IPS DF 6.9 (cell line): Measurements from ENCODE around the gene ZCCHC17.
"Not testable (repeated sequence)": the region's sequence is repeated elsewhere in the genome, so short reads cannot be mapped to it uniquely, and the experiment has no call there.

Experiments
- DNase-seq: peaks from one replicate; pipeline ENCODE4 v3.0.0-alpha.2; 2013; ENCODE audit warnings: low read depth, low spot score
- H3K27ac ChIP-seq: one replicate; pipeline ENCODE4 v1.5.1; 2013; ENCODE audit warnings: low read length, control low read depth
- H3K27me3 ChIP-seq: 2 replicates; pipeline ENCODE4 v1.6.1; 2013; ENCODE audit warnings: mild to moderate bottlenecking, low read length; ENCODE audit not compliant: control insufficient read depth, insufficient read depth
- H3K36me3 ChIP-seq: 2 replicates; pipeline ENCODE4 v1.6.1; 2013; ENCODE audit warnings: low read length; ENCODE audit not compliant: control insufficient read depth, insufficient read depth
- H3K4me1 ChIP-seq: 2 replicates; pipeline ENCODE4 v1.6.1; 2013; ENCODE audit warnings: low read length; ENCODE audit not compliant: control insufficient read depth, insufficient read depth
- H3K4me3 ChIP-seq: 2 replicates; pipeline ENCODE4 v1.5.1; 2013; ENCODE audit warnings: mild to moderate bottlenecking, low read length
- H3K9me3 ChIP-seq: 2 replicates; pipeline ENCODE4 v1.6.1; 2013; ENCODE audit warnings: low read length, inconsistent platforms; ENCODE audit not compliant: control insufficient read depth, insufficient read depth
- WGBS: extraction: QIAGEN DNeasy Blood & Tissue Kit; methylation state at CpG from one replicate; pipeline ENCODE4 v1.1.7; 2013; ENCODE audit warnings: mixed read lengths, missing lambda C conversion rate; ENCODE audit not compliant: insufficient read length, insufficient coverage; 5-methylcytosine and 5-hydroxymethylcytosine counted together

ZCCHC17 gene

DNA sequence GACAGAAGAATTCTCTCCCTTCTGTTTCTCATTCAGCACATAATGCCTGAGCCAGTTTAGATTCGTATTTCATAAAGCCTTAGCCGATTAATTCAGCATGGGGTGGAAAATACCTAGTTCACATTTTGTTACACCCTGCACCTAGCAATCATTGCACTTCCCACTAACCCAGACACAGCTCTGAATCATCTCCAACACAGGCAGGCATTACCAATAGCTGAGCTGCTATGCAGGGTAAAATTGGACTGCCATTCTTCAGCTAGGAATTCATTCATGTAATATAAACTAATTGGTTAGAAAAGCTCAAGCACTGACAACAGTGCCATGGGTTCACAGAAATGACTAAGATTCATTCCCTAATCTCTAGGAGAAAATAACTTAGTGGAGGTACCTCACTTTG, 30.3 kb upstream of the ZCCHC17 start:
- no peak overlapping the region for H3K27ac ChIP-seq
- H3K4me3 ChIP-seq, result no peak overlapping the region
- peaks cover 6% of the 10 kb centered on the region; the same call in 1 of the 2 replicates for H3K36me3 ChIP-seq
- no peaks in the 10 kb centered on the region for H3K4me1 ChIP-seq
- H3K27me3 ChIP-seq, result no peaks in the 10 kb centered on the region
- no peak for DNase-seq
- H3K9me3 ChIP-seq, result no peaks in the 10 kb centered on the region
- no CpG with 5 or more reads among the region's 2 CpGs for WGBS

DNA sequence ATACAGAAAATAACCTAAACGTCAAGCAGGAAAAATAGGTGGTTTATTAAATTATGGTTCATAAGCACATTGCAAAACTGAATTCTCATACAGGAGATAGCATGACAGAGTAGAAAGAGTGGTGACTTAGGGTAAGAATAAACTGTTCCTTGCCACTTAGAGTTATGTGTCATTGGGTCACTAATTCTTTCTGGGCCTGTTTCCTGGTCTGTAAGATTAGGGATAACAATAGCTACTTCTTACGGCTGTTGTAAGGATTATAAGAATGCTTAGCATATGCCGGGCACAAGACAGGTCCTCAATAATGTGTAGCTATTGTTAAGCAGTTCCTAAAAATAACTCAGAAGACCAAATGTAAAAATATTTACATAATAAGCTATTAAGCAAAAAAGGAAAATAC, 24.5 kb upstream of the ZCCHC17 start:
- DNase-seq, result no peak
- Histone ChIP-seq H3K9me3 (no peaks in the 10 kb centered on the region), H3K27me3 (no peaks in the 10 kb centered on the region), H3K36me3 (peaks cover 3% of the 10 kb centered on the region; the same call in 1 of the 2 replicates), H3K27ac (no peak overlapping the region), H3K4me3 (no peak overlapping the region), H3K4me1 (no peaks in the 10 kb centered on the region)
- WGBS, result 100% methylated on average over 1 of the region's 3 CpGs

DNA sequence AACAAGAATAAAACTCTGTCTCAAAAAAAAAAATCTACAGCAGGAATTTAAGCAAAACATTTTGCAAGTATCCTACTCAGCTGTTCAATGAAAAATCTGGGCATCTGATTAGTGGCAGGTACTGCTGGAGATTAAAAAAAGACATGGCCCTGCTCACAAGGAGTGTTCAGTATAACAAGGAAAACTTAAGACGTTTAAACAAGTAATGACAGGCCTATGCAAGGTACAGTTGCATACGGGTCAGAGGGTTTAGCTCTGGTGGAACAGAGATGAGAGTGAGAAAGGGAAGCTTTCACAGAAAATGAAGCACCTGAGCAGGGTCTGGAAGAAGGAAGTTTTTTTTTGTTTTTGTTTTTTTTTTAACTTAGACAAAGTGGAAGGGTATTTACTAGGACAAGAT, 23.2 kb upstream of the ZCCHC17 start:
- Histone ChIP-seq H3K27ac (no peak overlapping the region), H3K4me1 (no peaks in the 10 kb centered on the region), H3K9me3 (no peaks in the 10 kb centered on the region), H3K27me3 (no peaks in the 10 kb centered on the region), H3K4me3 (no peak overlapping the region), H3K36me3 (peaks cover 6% of the 10 kb centered on the region; the same call in 1 of the 2 replicates)
- WGBS, result no CpG with 5 or more reads among the region's 2 CpGs
- no peak for DNase-seq

DNA sequence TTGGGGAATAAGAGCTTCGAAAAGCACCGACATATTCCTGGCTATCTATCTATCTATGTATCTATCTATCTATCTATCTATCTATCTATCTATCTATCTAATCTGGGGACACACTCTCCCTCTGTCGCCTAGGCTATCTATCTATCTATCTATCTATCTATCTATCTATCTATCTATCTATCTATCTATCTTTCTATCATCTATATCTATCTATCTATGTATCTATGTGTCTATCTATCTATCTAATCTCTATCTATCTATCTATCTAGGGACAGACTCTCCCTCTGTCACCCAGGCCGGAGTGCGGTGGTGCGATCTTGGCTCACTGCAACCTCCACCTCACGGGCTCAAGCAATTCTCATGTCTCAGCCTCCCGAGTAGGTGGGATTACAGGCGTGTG, 14.4 kb upstream of the ZCCHC17 start:
- H3K9me3 ChIP-seq, DNase-seq, H3K4me3 ChIP-seq, H3K27ac ChIP-seq, H3K27me3 ChIP-seq, H3K4me1 ChIP-seq: not testable (repeated sequence)
- H3K36me3 ChIP-seq, result peaks cover 18% of the 10 kb centered on the region; the same call in 1 of the 2 replicates
- no CpG with 5 or more reads among the region's 9 CpGs for WGBS

DNA sequence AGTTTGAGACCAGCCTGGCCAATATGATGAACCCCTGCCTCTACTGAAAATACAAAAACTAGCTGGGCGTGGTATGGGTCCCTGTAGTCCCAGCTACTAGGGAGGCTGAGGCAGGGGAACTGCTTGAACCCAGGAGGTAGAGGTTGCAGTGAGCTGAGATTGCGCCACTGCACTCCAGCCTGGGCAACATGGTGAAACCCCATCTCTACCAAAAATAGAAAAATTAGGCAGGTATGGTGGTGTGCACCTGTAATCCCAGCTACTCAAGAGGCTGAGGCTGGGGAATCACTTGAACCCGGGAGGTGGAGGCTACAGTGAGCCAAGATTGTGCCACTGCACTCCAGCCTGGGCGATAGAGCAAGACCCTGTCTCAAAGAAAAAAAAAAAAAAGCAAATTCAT, 9.0 kb upstream of the ZCCHC17 start:
- not testable (repeated sequence) for H3K27me3 ChIP-seq, H3K4me3 ChIP-seq, DNase-seq, H3K27ac ChIP-seq, H3K9me3 ChIP-seq, H3K4me1 ChIP-seq
- no CpG with 5 or more reads among the region's 4 CpGs for WGBS
- peaks cover 30% of the 10 kb centered on the region for H3K36me3 ChIP-seq

DNA sequence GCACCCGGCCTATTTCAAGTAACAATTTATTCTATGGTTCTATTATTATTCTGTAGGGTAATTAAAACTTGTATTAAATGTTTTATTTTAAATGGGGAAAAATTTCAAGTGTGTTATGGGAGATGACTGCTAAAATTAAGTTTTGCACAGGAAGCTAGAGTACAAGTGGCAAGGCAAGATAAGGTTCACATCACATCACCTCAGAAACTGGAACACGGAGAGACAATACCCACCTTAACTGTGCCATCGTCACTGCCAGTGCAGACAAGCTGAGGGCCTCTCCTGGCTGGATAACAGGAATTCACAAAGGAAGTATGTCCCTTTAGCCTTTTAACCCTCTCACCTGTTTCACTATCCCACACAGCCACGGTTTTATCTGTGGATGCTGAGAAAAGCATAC, 7.8 kb upstream of the ZCCHC17 start:
- no CpG with 5 or more reads among the region's 4 CpGs for WGBS
- Histone ChIP-seq H3K27me3 (no peaks in the 10 kb centered on the region), H3K27ac (no peak overlapping the region), H3K4me1 (no peaks in the 10 kb centered on the region), H3K9me3 (no peaks in the 10 kb centered on the region), H3K4me3 (no peak overlapping the region), H3K36me3 (peaks cover 32% of the 10 kb centered on the region)
- DNase-seq, result no peak

DNA sequence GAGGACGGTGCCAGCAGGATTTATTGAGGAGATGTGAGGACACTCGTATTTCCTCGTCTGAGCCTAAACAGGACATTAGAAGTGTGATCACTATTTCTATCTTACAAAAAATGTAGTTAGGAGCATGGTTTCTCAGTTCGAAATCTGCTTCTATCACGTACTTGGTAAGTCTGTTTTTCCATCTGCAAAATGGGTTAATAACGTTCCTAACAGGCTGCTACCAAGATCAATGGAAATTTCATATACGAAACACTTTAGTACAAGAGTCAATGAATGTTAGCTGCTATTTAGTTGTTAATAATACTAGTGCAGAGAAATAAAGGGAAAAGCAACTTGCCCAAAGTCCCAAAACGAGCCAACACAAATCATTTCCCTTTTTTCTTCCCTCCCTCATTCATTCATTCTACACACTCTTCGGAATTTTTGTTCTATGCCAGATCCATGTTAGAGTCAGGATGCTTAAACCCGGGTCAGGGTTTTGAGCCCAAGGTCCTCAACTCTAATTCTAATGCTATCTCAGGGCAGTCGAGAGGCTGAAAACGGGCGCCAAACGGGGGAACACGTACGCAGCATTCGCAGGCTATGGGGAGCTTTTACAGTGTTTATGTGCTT, 852 bp upstream of the ZCCHC17 start:
- H3K9me3 ChIP-seq, result no peaks in the 10 kb centered on the region
- no CpG with 5 or more reads among the region's 17 CpGs for WGBS
- no peak for DNase-seq
- H3K4me1 ChIP-seq, result no peaks in the 10 kb centered on the region
- peaks cover 16% of the 10 kb centered on the region for H3K36me3 ChIP-seq
- no peaks in the 10 kb centered on the region for H3K27me3 ChIP-seq
- peak overlapping the region; percentile 80 for H3K4me3 ChIP-seq
- no peak overlapping the region for H3K27ac ChIP-seq

DNA sequence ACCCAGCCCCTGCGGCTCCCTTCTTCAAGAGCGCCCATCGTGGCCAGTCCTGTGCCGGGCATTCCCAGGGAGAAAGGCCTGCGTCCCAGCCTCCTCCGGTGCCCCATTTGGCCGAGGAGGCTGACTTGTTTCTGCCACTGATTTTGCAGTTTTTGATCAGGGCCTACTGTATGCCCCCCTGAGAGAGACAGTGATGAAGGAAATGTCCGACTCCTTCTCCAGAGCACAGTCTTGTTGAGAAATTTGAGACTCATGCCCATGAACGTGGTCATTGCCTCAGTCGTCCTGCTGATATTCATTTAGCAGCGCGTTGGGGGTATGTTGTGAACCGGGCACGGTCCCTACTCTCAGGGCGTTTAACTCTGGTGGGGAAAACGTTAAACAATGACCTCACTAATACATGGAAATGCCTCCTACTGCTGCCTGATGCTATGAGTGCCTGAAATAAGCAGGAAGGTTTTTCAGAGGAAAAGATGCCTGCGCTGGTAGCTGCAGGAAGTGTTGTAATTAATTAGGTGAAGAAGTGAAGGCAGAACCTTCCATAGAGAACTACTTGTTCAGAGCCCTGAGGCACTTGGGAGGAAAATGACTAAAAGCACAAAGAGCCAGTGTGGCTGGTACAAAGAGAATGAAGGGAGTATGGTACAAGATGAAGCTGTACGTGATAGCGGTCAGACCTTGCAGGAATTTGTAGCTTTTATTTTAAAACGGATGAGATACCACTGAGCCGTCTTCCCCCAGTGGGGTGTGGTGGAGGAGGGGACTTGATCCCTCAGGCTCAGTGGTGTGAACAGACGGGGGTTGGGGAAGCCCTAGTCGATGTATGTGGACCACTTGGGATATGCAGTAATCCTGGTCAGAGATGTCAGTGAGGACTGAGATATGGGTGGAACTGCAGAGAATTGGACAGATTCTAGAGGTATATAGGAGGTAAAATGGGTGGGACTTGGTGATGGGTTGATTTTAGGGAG, 730 bp downstream of the ZCCHC17 start:
- Histone ChIP-seq H3K4me3 (peak overlapping the region; percentile 65), H3K4me1 (no peaks in the 10 kb centered on the region), H3K9me3 (no peaks in the 10 kb centered on the region), H3K27me3 (no peaks in the 10 kb centered on the region), H3K36me3 (peaks cover 4% of the 10 kb centered on the region; the same call in 1 of the 2 replicates), H3K27ac (no peak overlapping the region)
- no peak for DNase-seq
- no CpG with 5 or more reads among the region's 23 CpGs for WGBS

DNA sequence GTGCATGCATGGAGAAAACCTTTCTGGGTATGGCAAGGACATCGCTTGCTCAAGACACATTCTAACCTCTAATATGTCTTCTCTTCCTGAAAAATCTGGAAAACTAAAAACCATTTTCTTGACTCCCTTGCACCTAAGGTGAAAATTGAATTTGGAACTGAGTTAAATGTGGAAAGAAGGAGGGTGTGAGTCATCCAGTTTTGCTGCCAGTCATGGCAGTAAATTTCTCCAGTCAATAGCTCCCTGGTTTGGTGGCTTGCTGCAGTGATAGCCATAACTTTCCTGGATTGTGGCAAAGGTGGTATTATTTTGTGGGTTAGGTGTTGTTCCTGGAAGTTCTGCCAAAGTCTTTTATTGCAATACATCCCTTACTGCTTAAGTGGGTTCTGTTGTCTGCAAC, 2.5 kb downstream of the ZCCHC17 start:
- WGBS, result no CpG with 5 or more reads among the region's 1 CpG
- DNase-seq, result no peak
- H3K36me3 ChIP-seq, result no peaks in the 10 kb centered on the region

DNA sequence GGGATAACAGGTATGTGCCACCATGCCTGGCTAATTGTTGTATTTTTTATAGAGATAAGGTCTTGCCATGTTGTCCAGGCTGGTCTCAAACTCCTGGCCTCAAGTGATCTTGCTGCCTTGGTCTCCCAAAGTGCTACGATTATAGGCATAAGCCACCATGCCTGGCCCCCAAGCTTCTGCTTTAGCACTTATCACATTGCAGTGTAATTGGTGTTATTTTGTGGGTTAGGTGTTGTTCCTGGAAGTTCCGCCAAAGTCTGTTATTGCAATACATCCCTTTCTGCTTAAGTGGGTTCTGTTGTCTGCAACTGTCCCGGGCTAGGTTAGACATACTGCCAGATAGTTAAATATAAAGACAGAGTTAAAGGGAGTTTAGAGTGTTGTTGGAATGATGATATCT, 3.4 kb downstream of the ZCCHC17 start:
- no peak for DNase-seq
- Histone ChIP-seq H3K4me3 (no peak overlapping the region), H3K9me3 (no peaks in the 10 kb centered on the region), H3K36me3 (no peaks in the 10 kb centered on the region), H3K27me3 (no peaks in the 10 kb centered on the region), H3K27ac (no peak overlapping the region), H3K4me1 (no peaks in the 10 kb centered on the region)
- WGBS, result no CpG with 5 or more reads among the region's 3 CpGs

More for the DNA sequence above, 2.5 kb downstream of the ZCCHC17 start:
- Histone ChIP-seq H3K27ac (no peak overlapping the region), H3K27me3 (no peaks in the 10 kb centered on the region), H3K9me3 (no peaks in the 10 kb centered on the region), H3K4me1 (no peaks in the 10 kb centered on the region), H3K4me3 (no peak overlapping the region)
